HG03521 (cell line): ENCODE data around the gene LCP2.
"Not testable (repeated sequence)": the region's sequence is repeated elsewhere in the genome, so short reads cannot be mapped to it uniquely, and the experiment has no call there.

Experiments used
- ATAC-seq: cut with Tn5 transposase; IDR thresholded peaks from one replicate; pipeline ENCODE4 v1.9.1; 2021; ENCODE audit warnings: mild to moderate bottlenecking, moderate library complexity; ENCODE audit not compliant: unreplicated experiment

LCP2 gene

GRCh38 chr5:170251462-170251861 is 46.1 kb downstream of the LCP2 start:
- no peak for ATAC-seq

DNA sequence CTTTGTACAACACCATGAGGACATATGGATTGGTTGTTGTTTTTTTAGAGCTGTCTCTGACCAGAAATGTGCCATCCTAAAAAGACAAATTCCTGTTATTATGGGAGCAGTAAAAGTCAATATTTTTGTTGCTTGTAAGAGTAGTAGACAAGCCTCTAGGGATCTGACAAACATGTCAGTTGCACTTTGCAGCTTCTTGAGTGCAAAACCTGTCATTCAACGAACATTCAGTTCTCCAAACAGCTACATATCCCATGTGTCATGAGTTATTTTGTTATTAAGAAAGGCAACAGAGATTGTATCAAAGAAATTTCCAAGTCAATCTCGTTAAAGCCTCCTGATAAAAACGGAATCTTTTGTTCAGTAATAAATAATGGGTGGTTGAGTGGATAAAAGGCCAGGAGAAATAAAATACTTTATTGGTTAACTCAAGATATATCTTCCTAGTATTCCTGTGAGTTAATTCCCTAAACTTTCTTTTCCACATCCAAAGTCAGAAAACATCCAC is 46.7 kb downstream of the LCP2 start:
- no peak for ATAC-seq

- no peak for ATAC-seq
Measured at GRCh38 chr5:170249355-170249754, 48.2 kb downstream of the LCP2 start.

- ATAC-seq: not testable (repeated sequence)
Measured at GRCh38 chr5:170248931-170249227, 48.7 kb downstream of the LCP2 start.

DNA sequence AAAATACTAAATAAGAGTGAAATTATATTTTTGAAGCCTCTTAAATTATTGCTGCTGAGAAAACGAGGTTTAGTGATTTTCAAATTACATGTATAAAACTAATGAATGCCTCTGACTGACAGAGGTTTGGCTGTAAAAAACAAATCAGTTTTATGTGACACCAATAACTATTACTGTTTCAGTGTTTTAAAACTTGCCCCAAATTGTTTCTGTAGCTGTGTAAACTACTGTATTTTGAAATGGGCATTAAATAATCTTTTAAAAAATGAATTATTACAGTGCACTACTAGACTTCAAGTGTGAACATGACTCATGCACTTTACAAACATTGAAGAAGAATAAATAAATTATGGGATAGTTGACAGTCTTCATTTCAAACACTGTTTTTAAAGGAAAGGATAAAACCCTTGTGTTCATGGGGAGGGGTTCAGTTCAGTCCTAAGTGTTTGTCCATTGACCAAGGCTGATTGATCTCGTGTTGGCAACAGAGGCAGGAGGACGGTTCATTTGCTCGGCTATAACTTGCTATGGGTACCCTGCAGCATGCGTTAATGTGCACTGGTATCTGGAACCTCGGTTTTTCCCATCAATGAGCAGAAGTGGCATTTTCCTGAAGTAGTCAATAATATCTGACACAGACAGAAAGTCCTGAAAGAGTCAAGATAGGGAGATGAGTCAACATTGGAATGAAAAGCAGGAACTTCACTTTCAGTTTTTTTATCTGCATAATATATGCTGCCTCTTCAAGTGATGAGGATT is 49.2 kb downstream of the LCP2 start:
- ATAC-seq: no peak

DNA sequence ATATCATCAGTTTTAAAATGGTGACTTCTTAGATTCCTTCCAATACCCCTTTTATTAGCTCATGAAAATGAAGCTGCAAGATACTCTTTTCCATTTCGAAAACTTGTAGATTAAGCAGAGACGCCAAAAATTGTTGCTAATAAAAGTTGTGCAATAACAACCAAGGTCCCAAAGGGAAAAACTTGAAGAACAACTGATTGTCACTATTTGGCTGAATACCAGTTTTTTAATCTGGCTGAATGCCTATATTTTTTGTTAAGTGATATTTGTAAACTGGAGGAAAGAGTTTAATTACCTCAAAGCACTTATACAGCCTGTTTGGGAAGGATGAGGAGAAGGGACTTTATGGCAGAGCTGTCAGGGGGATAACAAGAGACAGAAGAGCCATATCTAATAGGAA is 50.2 kb downstream of the LCP2 start:
- no peak for ATAC-seq

GRCh38 chr5:170246126-170246870 is 51.3 kb downstream of the LCP2 start:
- ATAC-seq: no peak

GRCh38 chr5:170245436-170245835 is 52.1 kb downstream of the LCP2 start:
- not testable (repeated sequence) for ATAC-seq

GRCh38 chr5:170238456-170239196 is 59.0 kb downstream of the LCP2 start:
- ATAC-seq: no peak

DNA sequence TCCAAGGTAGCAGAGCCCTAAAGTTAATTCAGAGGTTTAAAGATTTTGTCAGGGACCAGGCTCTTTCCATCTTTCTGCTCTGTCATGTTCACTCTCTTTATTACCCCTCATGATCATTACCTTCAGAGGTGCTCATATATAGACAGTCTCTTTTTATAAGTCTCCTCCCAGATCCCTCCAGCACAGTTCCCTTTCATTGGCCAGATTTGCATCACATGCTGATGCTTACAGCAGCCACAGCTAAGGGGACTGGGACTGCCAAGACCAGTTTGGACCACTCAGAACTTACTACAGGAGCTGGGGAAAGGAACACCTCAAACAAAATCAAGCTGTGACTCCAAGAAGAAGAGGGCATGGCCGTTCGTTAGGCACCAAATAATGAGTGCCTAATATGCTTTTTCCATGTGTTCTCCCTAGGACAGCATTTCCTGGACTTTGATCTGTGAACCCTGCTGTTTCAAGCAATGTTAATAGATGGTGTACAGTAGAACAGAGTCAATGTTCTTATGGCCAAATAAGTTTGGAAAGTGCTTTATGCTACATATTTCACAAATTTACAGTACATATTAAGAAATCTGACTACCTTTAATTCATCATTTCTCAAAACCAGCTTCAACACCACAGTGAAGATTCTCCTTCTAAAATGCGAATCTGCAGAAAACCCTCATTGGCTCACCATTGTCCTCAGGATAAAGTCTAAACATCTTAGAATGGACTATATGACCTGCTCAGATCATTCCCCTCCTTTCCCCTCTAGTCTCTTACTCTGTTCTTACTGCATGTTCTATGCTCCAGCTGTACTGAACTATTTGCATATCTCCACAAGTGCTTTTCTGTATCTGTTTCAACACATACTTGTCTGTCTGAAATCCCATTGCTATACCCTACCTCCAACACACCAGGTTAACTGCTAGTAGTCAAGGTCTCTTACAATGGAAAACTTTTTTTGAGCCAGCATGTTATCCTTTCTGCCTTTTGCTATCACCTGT is 61.4 kb downstream of the LCP2 start:
- no peak for ATAC-seq

GRCh38 chr5:170233358-170233892 is 64.2 kb downstream of the LCP2 start:
- ATAC-seq: no peak

- no peak for ATAC-seq
Measured at GRCh38 chr5:170232786-170233185, 64.8 kb downstream of the LCP2 start, which contains the start of gene C5orf58. Gene C5orf58 (plus strand): TSS chr5:170232985. CDS start chr5:170234977, 1,992 bp downstream.

- ATAC-seq: no peak
Measured at GRCh38 chr5:170228762-170229435, 68.7 kb downstream of the LCP2 start.

DNA sequence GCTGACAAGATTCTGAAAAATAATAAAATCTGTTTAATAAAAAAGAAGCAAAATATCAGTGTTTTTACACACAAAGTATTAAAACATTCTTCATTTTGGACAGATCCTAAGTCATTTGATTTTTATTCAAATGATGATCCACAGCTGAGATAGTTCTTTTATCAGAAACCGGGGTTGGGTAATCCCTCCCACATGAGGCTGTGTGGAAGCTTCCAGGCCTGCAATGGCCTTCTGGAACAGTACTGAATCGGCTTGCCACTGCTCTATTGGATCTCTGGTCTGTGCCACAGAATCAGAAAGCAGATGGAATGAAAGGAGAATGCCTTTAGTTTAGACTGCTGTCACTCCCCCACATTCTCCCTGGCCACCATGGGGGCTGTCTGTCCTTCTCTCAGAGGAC is 70.9 kb downstream of the LCP2 start:
- no peak for ATAC-seq

DNA sequence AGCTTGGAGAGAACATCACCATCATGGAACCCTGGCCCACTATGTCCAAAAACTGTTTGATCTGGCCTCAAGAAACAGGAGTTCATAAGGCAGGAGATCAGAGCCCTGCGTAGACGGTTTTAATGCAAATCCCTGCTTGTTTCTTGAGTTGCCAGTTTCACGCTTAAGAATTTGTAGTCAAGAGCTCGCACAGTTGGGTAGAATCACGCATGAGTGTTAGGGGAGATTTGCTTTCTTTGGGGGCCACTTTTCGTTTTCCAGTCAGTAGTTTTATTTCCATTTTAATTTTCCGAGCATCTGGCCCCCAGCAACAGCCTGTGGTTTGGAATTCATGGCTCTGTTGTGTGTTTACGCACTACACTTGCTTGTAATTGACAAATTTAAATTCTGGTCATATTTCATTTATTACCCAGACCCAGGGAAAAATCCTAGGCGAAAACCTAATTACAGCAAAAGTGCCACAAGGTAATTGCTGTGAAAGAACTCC is 71.4 kb downstream of the LCP2 start:
- no peak for ATAC-seq

- ATAC-seq: no peak
Measured at GRCh38 chr5:170225326-170226128, 72.0 kb downstream of the LCP2 start.

GRCh38 chr5:170223906-170224305 is 73.7 kb downstream of the LCP2 start:
- ATAC-seq: no peak

GRCh38 chr5:170223360-170223759 is 74.2 kb downstream of the LCP2 start:
- ATAC-seq: no peak
